Measurements from ENCODE around the gene DDX49.

Gene DDX49

DNA sequence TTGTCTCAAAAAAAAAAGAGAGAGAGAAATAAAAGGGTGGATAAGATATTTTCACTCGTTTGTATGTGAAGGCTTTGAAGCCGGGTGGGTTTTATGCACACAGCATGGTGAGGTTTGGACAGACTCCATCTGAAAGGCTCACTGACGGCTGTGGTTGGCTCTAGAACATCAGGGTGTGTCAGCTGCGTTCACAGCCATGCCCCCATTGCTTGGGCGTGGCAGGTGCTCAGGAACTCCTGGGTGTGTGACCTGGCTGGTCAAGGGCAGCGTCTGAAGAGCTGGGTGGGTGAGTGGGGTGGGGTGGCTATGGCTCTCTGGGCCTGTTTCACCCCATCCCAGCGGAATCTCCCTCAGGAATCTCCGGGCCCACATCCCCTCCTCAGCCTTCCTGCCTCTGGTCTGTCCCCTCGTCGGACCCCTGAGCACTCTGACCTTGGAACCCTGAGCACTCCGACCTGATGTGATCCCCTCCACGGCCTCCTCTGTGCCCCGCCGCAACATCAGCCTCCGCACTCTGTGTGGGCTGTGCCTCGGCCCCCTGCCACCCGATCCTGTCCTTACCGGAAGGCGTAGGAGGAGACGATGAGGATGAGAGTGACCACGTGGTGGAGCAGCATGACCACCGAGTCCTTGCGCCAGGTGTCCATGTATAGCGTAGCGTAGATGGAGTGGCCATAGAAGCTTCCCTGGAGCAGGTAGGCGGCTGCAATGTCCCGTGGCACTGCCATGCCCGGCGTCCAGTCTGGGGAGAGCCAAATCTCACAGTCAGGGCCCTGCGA is 35.8 kb upstream of the DDX49 start:
- H3K36me3 ChIP-seq (ENCODE audit: control insufficient read depth, insufficient read depth, low read length), result peaks cover 21% of the 10 kb centered on the region
- H3K9me3 ChIP-seq (ENCODE audit: control insufficient read depth, insufficient read depth, low read length), result no peaks in the 10 kb centered on the region
- H3K27me3 ChIP-seq (ENCODE audit: control insufficient read depth, insufficient read depth, low read length), result no peaks in the 10 kb centered on the region
- no peak overlapping the region for H3K4me3 ChIP-seq (ENCODE audit: low read depth, low read length)
- no peak overlapping the region for H3K9ac ChIP-seq (ENCODE audit: low read depth, low read length)
- no peaks in the 10 kb centered on the region for H3K4me1 ChIP-seq (ENCODE audit: control insufficient read depth, insufficient read depth, low read length)

DNA sequence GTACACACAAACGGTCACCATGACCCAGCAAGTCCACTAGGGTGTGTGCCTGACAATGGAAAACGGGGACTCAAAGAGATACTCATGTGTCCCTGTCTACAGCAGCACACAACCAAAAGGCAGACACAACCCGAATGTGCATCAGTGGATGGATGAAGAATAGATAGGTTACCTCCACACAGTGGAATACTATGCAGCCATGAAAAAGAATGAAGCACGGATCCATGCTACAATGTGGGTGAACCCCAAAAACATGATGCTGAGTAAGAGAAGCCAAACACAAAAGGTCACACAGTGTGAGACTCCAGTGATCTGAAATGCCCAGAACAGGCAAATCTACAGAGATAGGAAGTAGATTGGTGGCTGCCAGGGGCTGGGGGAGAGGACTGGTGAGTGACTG is 32.5 kb upstream of the DDX49 start:
- no peak overlapping the region for H3K9ac ChIP-seq (ENCODE audit: low read depth, low read length)
- H3K4me3 ChIP-seq (ENCODE audit: low read depth, low read length), result no peak overlapping the region
- no peaks in the 10 kb centered on the region for H3K4me1 ChIP-seq (ENCODE audit: control insufficient read depth, insufficient read depth, low read length)
- no peaks in the 10 kb centered on the region for H3K9me3 ChIP-seq (ENCODE audit: control insufficient read depth, insufficient read depth, low read length)
- H3K27me3 ChIP-seq (ENCODE audit: control insufficient read depth, insufficient read depth, low read length), result no peaks in the 10 kb centered on the region
- peaks cover 12% of the 10 kb centered on the region for H3K36me3 ChIP-seq (ENCODE audit: control insufficient read depth, insufficient read depth, low read length)

DNA sequence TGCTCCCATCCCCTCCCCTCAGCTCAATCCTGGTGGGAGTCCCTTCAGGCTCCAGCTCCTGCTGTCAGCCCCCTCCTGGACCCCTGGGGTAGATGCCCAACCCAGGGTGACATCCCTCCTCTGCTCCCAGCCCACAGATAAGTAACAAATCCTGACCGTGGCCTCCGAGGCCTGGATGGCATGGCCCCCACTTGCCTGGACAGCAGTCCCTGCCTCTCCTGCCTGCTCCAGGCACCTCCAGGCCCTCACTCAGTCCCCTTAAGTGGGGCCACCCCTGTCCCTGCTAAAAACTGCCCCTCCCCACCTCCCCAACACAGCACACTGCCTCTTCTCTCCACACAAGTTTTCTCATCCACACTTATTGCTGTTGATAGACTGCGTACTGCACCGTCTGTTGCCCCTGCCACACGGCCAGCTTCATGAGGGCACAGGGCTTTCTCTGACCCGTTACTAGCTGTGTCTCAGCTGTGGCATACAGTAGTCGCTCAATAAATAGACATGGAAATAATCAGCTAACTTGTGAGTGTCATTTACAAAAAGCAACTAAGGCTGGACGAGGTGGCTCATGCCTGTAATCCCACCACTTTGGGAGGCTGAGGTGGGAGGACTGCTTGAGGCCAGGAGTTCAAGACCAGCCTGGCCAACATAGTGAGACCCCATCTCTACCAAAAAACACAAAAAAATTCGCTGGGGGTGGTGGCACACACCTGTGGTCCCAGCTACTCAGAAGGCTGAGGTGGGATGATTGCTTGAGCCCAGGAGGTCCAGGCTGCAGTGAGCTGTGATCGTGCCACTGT is 29.4 kb upstream of the DDX49 start:
- H3K9ac ChIP-seq (ENCODE audit: low read depth, low read length), result no peak overlapping the region
- H3K4me1 ChIP-seq (ENCODE audit: control insufficient read depth, insufficient read depth, low read length), result no peaks in the 10 kb centered on the region
- no peak overlapping the region for H3K4me3 ChIP-seq (ENCODE audit: low read depth, low read length)

DNA sequence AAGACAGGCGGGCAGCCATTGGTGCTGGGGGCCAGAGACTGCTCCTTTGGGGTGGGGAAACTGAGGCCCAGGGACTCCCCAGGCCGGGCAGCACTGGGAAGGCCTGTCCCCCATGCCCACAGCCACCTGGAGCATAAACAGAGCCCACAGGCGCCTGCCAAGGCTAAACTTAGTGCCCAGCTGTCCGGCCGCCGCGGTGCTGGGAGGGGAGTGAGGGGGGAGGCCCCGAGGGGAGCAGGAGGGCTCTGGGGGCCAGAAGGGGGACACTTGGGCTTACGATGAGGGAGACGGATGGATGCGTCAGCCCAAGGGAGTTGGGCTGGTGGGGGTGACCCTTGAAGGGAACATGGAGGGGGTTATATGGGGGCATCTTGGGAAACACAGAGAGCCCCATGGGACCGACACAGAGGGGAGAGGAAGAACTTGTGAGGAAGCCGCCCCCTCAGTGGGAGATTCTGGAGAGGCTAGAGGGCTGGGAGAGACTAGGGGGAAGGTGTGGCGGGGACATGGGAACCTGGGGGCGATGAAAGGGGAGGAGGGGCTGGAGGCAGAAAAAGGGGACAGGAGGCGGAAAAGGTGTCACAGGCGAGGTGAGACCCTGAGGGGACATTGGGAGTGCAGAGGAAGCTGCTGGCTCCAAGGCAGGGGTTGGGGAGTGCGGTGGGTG is 25.8 kb upstream of the DDX49 start:
- H3K27me3 ChIP-seq (ENCODE audit: control insufficient read depth, insufficient read depth, low read length), result peaks cover 5% of the 10 kb centered on the region
- H3K36me3 ChIP-seq (ENCODE audit: control insufficient read depth, insufficient read depth, low read length), result no peaks in the 10 kb centered on the region
- peak overlapping the region; percentile 4 for H3K4me3 ChIP-seq (ENCODE audit: low read depth, low read length)
- H3K9ac ChIP-seq (ENCODE audit: low read depth, low read length), result no peak overlapping the region
- no peaks in the 10 kb centered on the region for H3K4me1 ChIP-seq (ENCODE audit: control insufficient read depth, insufficient read depth, low read length)
- H3K9me3 ChIP-seq (ENCODE audit: control insufficient read depth, insufficient read depth, low read length), result no peaks in the 10 kb centered on the region

More for the DNA sequence above, 29.4 kb upstream of the DDX49 start:
- peaks cover 3% of the 10 kb centered on the region for H3K36me3 ChIP-seq (ENCODE audit: control insufficient read depth, insufficient read depth, low read length)
- H3K9me3 ChIP-seq (ENCODE audit: control insufficient read depth, insufficient read depth, low read length), result no peaks in the 10 kb centered on the region
- no peaks in the 10 kb centered on the region for H3K27me3 ChIP-seq (ENCODE audit: control insufficient read depth, insufficient read depth, low read length)

DNA sequence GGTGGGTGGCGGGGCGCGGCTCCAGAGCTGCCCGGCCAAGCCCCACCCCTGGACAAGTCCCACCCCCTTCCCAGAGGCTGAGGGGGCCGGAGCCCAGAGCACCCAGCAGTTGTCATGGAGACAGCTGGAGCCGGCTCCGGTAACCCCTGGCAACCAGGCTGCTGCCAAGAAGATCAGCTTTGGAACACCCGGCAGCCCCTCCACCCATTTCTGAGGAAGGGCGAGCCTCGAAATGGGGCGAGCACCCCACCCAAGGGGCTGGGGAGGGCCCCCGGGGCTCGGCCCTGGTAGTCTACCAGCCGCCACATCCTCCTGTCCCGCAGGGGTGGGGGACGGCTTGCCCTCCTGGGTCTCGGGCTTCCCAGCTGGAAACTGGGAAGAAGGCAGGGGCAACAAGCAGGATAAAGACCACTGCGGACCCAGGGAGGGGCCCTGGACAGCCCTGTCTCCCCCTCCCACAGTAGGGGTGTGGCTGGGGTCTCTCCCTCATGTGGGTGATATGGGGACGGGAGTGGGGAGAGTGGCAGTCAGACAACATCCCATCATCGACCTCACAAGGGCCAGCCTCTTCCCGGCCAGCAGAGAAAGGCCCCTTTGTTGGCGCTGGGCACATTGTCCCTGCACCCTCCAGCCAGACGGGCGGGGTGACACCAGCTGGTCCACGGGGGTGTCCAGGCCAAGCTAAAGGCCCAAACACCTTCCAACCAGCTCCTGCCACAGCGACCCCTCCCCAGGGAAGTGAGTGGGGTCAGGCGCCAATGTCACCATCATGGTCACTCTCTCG is 25.1 kb upstream of the DDX49 start:
- peaks cover 5% of the 10 kb centered on the region for H3K27me3 ChIP-seq (ENCODE audit: control insufficient read depth, insufficient read depth, low read length)
- H3K9ac ChIP-seq (ENCODE audit: low read depth, low read length), result peak overlapping the region; percentile 54
- peaks cover 6% of the 10 kb centered on the region for H3K36me3 ChIP-seq (ENCODE audit: control insufficient read depth, insufficient read depth, low read length)
- H3K4me1 ChIP-seq (ENCODE audit: control insufficient read depth, insufficient read depth, low read length), result no peaks in the 10 kb centered on the region
- H3K4me3 ChIP-seq (ENCODE audit: low read depth, low read length), result peak overlapping the region; percentile 72
- H3K9me3 ChIP-seq (ENCODE audit: control insufficient read depth, insufficient read depth, low read length), result no peaks in the 10 kb centered on the region

DNA sequence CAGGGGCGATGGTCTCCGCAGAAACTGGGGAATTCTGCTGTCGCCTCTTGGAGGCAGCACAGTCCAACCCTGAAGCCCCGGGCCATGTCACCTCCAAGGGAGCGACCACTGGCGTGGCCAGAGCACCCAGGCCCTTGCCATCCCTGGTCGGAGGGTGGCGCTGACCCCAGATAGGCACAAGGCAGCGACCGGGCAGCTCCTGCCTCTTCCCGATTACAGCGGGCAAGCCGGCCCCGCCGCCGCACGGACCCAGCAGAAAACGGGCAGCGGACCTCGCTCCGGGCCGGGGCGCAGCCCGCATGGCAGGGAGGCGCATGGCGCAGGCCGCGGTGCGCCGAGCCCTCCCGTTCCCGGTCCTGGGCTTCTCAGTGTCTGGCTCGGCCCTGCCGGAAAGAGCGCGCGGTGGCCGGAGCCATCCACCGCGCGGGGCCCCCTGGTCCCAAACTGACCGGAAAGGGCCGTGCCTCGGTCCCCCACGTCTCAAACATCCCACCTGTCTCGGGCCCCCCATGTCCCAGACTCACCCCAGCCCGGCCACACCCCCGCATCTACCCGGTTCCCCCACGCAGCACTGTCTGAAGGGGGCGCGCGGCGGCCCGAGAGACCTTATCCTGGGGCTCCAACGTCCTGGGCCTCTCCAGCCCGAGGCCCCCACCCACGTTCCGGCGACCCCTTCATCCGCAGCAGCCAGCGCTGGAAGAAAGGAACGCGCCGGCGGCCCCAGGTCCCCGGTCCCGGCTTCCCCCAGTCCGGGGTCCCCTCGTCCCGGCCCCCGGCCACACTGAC is 24.3 kb upstream of the DDX49 start:
- H3K4me3 ChIP-seq (ENCODE audit: low read depth, low read length), result peak overlapping the region; percentile 72
- H3K9ac ChIP-seq (ENCODE audit: low read depth, low read length), result peak overlapping the region; percentile 54
- no peaks in the 10 kb centered on the region for H3K9me3 ChIP-seq (ENCODE audit: control insufficient read depth, insufficient read depth, low read length)
- H3K27me3 ChIP-seq (ENCODE audit: control insufficient read depth, insufficient read depth, low read length), result peaks cover 5% of the 10 kb centered on the region
- no peaks in the 10 kb centered on the region for H3K4me1 ChIP-seq (ENCODE audit: control insufficient read depth, insufficient read depth, low read length)
- peaks cover 12% of the 10 kb centered on the region for H3K36me3 ChIP-seq (ENCODE audit: control insufficient read depth, insufficient read depth, low read length)

DNA sequence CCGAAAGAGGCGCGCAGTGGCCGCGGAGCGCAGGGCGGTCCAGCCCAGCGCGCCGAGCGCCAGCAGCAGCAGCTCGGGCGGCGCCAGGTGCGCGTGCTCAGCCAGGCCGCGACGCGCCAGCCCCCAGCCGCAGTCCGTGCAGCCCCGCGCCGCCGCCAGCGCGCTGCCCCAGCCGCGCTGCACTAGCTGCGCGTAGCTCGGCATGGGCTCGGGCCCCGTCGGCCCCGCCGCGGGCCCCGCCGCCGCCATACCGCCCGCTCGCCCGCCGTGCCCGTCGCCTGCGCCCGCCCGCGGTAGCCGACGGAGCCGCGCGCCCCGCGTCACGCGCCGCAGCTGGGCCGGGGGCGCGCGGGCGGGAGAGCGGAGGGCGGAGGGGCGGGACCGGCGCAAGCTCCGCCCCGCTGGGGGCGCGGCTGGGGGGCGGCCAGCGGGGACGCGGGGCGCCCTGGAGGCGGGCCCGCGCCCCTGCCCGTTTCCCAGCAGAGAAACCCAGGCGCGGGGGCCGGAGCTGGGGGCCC is 23.6 kb upstream of the DDX49 start, which contains the start of gene CERS1:
CERS1 (minus strand) TSS at position 335 of the 518 bp plus-strand sequence; CDS start at position 249, 86 bp downstream.
- Histone ChIP-seq H3K4me1 (ENCODE audit: control insufficient read depth, insufficient read depth, low read length) (no peaks in the 10 kb centered on the region), H3K4me3 (ENCODE audit: low read depth, low read length) (peak within 1 kb of the TSS; percentile 72), H3K9ac (ENCODE audit: low read depth, low read length) (no peak within 1 kb of the TSS), H3K27me3 (ENCODE audit: control insufficient read depth, insufficient read depth, low read length) (peaks cover 5% of the 10 kb centered on the region), H3K9me3 (ENCODE audit: control insufficient read depth, insufficient read depth, low read length) (no peaks in the 10 kb centered on the region), H3K36me3 (ENCODE audit: control insufficient read depth, insufficient read depth, low read length) (peaks cover 15% of the 10 kb centered on the region)

DNA sequence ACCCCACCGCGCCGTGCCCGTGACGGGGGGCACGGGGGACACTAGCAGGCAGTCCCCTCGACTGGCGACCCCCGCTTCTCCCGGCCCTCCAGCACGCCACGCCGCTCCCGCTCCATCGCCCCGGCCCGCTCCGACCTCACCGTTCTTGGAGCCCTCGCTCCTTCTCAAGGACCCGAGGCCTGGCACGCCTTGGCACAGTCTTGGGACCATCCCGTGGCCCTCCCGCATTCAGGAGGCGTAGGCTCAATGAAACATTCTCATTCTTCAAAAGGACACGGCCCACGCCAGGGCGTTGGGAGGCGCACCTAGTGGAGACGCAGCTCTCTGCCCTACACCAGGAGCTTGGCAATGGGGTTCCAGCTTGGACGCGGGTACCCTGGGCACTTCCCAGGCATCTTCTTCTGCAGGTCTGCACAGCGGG is 23.1 kb upstream of the DDX49 start:
- Histone ChIP-seq H3K36me3 (ENCODE audit: control insufficient read depth, insufficient read depth, low read length) (peaks cover 17% of the 10 kb centered on the region), H3K4me1 (ENCODE audit: control insufficient read depth, insufficient read depth, low read length) (no peaks in the 10 kb centered on the region), H3K9ac (ENCODE audit: low read depth, low read length) (no peak overlapping the region), H3K9me3 (ENCODE audit: control insufficient read depth, insufficient read depth, low read length) (no peaks in the 10 kb centered on the region), H3K4me3 (ENCODE audit: low read depth, low read length) (peak overlapping the region; percentile 37), H3K27me3 (ENCODE audit: control insufficient read depth, insufficient read depth, low read length) (peaks cover 5% of the 10 kb centered on the region)

DNA sequence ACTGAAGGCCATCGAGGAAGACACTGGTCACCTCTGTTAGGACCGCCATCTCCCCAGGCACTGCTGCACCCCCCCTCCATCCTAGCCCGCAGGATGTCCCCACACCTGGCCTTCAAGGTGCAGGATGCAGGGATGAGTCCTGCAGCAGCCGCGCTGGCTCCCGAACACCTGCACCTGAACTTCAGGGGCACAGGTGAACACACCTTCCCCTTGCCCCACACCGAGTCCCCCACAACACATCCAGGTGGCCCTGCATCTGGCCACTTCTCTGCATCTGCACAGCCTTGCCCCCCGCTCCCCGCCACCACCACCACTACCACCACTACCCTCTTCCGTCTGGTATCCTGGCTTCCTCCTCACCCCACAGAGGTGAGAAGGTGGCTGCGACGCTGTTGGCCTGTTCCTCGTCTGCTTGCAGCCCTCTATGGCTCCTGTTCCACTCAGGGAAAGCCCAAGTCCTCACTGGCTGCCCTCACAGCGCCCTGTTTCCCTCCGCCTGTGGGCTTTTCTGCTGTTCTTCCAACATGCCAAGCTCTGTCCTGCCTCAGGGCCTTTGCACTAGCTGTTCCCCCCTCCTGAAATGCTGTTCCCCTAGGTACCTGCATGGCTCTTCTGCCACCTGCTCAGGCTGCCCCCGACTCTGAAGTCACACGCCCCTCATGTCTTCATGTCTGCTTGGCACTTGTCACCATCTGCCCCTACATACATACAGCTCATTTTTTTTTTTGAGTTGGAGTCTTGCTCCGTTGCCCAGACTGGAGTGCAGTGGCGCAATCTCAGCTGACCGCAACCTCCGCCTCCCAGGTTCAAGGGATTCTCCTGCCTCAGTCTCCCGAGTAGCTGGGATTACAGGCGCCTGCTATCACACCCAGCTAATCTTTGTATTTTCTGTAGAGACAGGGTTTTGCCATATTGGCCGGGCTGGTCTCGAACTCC is 22.2 kb upstream of the DDX49 start:
- no peak overlapping the region for H3K9ac ChIP-seq (ENCODE audit: low read depth, low read length)
- peaks cover 5% of the 10 kb centered on the region for H3K27me3 ChIP-seq (ENCODE audit: control insufficient read depth, insufficient read depth, low read length)
- no peaks in the 10 kb centered on the region for H3K4me1 ChIP-seq (ENCODE audit: control insufficient read depth, insufficient read depth, low read length)
- H3K36me3 ChIP-seq (ENCODE audit: control insufficient read depth, insufficient read depth, low read length), result peaks cover 17% of the 10 kb centered on the region
- no peak overlapping the region for H3K4me3 ChIP-seq (ENCODE audit: low read depth, low read length)
- H3K9me3 ChIP-seq (ENCODE audit: control insufficient read depth, insufficient read depth, low read length), result no peaks in the 10 kb centered on the region

All from iPS-15b (cell line).